Measurements from ENCODE around the gene CLOCK. TPM values are rescaled to one million over a fixed set of nuclear protein-coding genes. Genes with fewer than 3 reads are reported as not detected.

Gene CLOCK
- total and polyA plus RNA-seq, 9 of the 15 experiments (the other 6 are each of a cell fraction or from before 2014, with no cell fraction given) = 3.7 to 14.4 (median 9.4) TPM

GRCh38 chr4:55560096-55560495, 13.4 kb upstream of the CLOCK start:
- Histone ChIP-seq H3K4me2 (ENCODE audit: insufficient read depth, low read length) (peak overlapping the region; percentile 26), H3K9ac (ENCODE audit: insufficient read depth in 1 of 2, low read depth in 2 of 2, low read length in 2 of 2) (peak overlapping the region in 1 of 2 experiments; percentile 37; a peak in 1 of 4 replicates), H3K4me1 (replicated peaks in 1 of 2; ENCODE audit: control insufficient read depth in 2 of 2, insufficient read depth in 2 of 2, low read length in 2 of 2) (peaks cover 0 to 14% of the 10 kb centered on the region in 2 experiments; a peak in 3 of 5 replicates), H2AFZ (ENCODE audit: low read depth, low read length) (peak overlapping the region; percentile 55; the same call in 1 of the 2 replicates), H3K27me3 (ENCODE audit: control insufficient read depth in 2 of 2, insufficient read depth in 2 of 2, low read length in 2 of 2) (no peaks in the 10 kb centered on the region), H3K79me2 (ENCODE audit: control insufficient read depth, insufficient read depth, low read length) (no peaks in the 10 kb centered on the region), H3K9me3 (replicated peaks; ENCODE audit: control insufficient read depth, insufficient read depth, low read depth, low read length) (peaks cover 3% of the 10 kb centered on the region), H3K27ac (ENCODE audit: extremely low read depth, low read depth, low read length) (peak overlapping the region; percentile 26; the same call in 1 of the 3 replicates), H4K20me1 (replicated peaks; ENCODE audit: control insufficient read depth, insufficient read depth, low read length) (no peaks in the 10 kb centered on the region), H3K4me3 (no peak overlapping the region), H3K9me1 (ENCODE audit: control insufficient read depth, insufficient read depth, low read length) (no peaks in the 10 kb centered on the region), H3K36me3 (ENCODE audit: control insufficient read depth, insufficient read depth, low read length) (peaks cover 4% of the 10 kb centered on the region; the same call in 2 of the 3 replicates)
- POLR2A ChIA-PET = interaction anchor here (1.5 kb wide), 1 partner anchor 10 kb away, joined by 3 read pairs; no protein-coding TSS in a partner anchor
- in situ Hi-C loops (cut with MboI) (no loop called here), intact Hi-C loops (cut with micrococcal nuclease) (no loop called here)
- CTCF ChIA-PET (ENCODE audit: low intra/inter-chr PET ratio) = no interaction called here
- 2% methylated on average over 3 of the region's 3 CpGs for WGBS (ENCODE audit: insufficient coverage, low coverage, missing lambda C conversion rate)
- peak; percentile 39 to 75 (median 53) for DNase-seq (ENCODE audit: extremely low read depth in 1 of 4, low spot score in 3 of 4)
- peak; percentile 92 for ATAC-seq
- peak; percentile 90 for FAIRE-seq
- BruUV-seq (replicated peaks) = no TSS peak
- TF ChIP-seq JUNB (CRISPR knock-in tag; conservative IDR thresholded peaks at IDR 0.05) (no peak), SMARCB1 (IDR thresholded peaks at IDR 0.05; ENCODE audit: insufficient read length, low read depth) (no peak), RCOR1 (IDR thresholded peaks at IDR 0.05; ENCODE audit: borderline replicate concordance in 1 of 2, low read depth in 2 of 2, low read length in 2 of 2) (peak in 1 of 2 experiments; percentile 44; a peak in 1 of 4 replicates), ARID1B (IDR thresholded peaks at IDR 0.05) (peak; percentile 92), ZEB2 (IDR thresholded peaks at IDR 0.05) (peak; percentile 88), MXI1 (IDR thresholded peaks at IDR 0.05; ENCODE audit: low read depth, low read length) (no peak), CBX3 (IDR thresholded peaks at IDR 0.05; ENCODE audit: borderline replicate concordance in 1 of 2, low read length in 2 of 2) (0 out of 3 replicates have a peak, but pooled peaks of 1 of the 2 experiments have one; percentile 12), XRCC5 (IDR thresholded peaks at IDR 0.05; ENCODE audit: low read depth, low read length) (no peak), SMARCC2 (IDR thresholded peaks at IDR 0.05; ENCODE audit: low read depth) (peak; percentile 66; the same call in 1 of the 2 replicates), PHB2 (IDR thresholded peaks at IDR 0.05; ENCODE audit: low read depth) (no peak), FOXA1 (IDR thresholded peaks at IDR 0.05; ENCODE audit: borderline replicate concordance) (no peak), KAT2B (IDR thresholded peaks at IDR 0.05; ENCODE audit: low read depth, low read length) (no peak), BCOR (IDR thresholded peaks at IDR 0.05) (peak; percentile 17; the same call in 1 of the 2 replicates), PHF21A (IDR thresholded peaks at IDR 0.05; ENCODE audit: borderline replicate concordance, low read depth) (no peak)
- TF ChIP-seq, protein P1, sequence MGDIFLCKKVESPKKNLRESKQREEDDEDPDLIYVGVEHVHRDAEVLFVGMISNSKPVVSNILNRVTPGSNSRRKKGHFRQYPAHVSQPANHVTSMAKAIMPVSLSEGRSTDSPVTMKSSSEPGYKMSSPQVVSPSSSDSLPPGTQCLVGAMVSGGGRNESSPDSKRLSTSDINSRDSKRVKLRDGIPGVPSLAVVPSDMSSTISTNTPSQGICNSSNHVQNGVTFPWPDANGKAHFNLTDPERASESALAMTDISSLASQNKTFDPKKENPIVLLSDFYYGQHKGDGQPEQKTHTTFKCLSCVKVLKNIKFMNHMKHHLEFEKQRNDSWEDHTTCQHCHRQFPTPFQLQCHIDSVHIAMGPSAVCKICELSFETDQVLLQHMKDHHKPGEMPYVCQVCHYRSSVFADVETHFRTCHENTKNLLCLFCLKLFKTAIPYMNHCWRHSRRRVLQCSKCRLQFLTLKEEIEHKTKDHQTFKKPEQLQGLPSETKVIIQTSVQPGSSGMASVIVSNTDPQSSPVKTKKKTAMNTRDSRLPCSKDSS (IDR thresholded peaks at IDR 0.05; ENCODE audit: low read depth, partially characterized antibody) = no peak
- TF ChIP-seq, protein P2, sequence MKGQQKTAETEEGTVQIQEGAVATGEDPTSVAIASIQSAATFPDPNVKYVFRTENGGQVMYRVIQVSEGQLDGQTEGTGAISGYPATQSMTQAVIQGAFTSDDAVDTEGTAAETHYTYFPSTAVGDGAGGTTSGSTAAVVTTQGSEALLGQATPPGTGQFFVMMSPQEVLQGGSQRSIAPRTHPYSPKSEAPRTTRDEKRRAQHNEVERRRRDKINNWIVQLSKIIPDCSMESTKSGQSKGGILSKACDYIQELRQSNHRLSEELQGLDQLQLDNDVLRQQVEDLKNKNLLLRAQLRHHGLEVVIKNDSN (CRISPR knock-in tag; IDR thresholded peaks at IDR 0.05) = no peak
- TF ChIP-seq, protein P3, sequence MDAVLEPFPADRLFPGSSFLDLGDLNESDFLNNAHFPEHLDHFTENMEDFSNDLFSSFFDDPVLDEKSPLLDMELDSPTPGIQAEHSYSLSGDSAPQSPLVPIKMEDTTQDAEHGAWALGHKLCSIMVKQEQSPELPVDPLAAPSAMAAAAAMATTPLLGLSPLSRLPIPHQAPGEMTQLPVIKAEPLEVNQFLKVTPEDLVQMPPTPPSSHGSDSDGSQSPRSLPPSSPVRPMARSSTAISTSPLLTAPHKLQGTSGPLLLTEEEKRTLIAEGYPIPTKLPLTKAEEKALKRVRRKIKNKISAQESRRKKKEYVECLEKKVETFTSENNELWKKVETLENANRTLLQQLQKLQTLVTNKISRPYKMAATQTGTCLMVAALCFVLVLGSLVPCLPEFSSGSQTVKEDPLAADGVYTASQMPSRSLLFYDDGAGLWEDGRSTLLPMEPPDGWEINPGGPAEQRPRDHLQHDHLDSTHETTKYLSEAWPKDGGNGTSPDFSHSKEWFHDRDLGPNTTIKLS (IDR thresholded peaks at IDR 0.05; ENCODE audit: borderline replicate concordance, low read depth) = no peak
- TF ChIP-seq, protein P4, sequence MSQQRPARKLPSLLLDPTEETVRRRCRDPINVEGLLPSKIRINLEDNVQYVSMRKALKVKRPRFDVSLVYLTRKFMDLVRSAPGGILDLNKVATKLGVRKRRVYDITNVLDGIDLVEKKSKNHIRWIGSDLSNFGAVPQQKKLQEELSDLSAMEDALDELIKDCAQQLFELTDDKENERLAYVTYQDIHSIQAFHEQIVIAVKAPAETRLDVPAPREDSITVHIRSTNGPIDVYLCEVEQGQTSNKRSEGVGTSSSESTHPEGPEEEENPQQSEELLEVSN (IDR thresholded peaks at IDR 0.05; ENCODE audit: borderline replicate concordance in 1 of 2, extremely low read depth in 1 of 2, insufficient read depth in 1 of 2, insufficient read length in 1 of 2, low read depth in 1 of 2, low read length in 1 of 2, poor library complexity in 1 of 2, severe bottlenecking in 1 of 2) = no peak

Measured in K562 (cell line).